Measurements from ENCODE around the gene ELP4.

ELP4 gene

GRCh38 chr11:31797190-31798056, 287.9 kb downstream of the ELP4 start:
- no peak overlapping the region for H3K4me3 ChIP-seq (ENCODE audit: low read depth, low read length)
- no peak for TF ChIP-seq MYC (IDR thresholded peaks at IDR 0.05; ENCODE audit: low read depth, low read length)
- TF ChIP-seq, protein P1, sequence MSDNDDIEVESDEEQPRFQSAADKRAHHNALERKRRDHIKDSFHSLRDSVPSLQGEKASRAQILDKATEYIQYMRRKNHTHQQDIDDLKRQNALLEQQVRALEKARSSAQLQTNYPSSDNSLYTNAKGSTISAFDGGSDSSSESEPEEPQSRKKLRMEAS (IDR thresholded peaks at IDR 0.05; ENCODE audit: low read depth, low read length): no peak
- TF ChIP-seq, protein P2, sequence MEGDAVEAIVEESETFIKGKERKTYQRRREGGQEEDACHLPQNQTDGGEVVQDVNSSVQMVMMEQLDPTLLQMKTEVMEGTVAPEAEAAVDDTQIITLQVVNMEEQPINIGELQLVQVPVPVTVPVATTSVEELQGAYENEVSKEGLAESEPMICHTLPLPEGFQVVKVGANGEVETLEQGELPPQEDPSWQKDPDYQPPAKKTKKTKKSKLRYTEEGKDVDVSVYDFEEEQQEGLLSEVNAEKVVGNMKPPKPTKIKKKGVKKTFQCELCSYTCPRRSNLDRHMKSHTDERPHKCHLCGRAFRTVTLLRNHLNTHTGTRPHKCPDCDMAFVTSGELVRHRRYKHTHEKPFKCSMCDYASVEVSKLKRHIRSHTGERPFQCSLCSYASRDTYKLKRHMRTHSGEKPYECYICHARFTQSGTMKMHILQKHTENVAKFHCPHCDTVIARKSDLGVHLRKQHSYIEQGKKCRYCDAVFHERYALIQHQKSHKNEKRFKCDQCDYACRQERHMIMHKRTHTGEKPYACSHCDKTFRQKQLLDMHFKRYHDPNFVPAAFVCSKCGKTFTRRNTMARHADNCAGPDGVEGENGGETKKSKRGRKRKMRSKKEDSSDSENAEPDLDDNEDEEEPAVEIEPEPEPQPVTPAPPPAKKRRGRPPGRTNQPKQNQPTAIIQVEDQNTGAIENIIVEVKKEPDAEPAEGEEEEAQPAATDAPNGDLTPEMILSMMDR (IDR thresholded peaks at IDR 0.05; ENCODE audit: low read depth, low read length): no peak
- no peak for TF ChIP-seq POLR2A (IDR thresholded peaks at IDR 0.05; ENCODE audit: extremely low read depth, insufficient read length)
- no peak for DNase-seq (ENCODE audit: low read depth)

GRCh38 chr11:31798057-31798553, 288.5 kb downstream of the ELP4 start:
- H3K4me3 ChIP-seq (ENCODE audit: low read depth, low read length): no peak overlapping the region
- TF ChIP-seq MYC (IDR thresholded peaks at IDR 0.05; ENCODE audit: low read depth, low read length): no peak
- no peak for TF ChIP-seq POLR2A (IDR thresholded peaks at IDR 0.05; ENCODE audit: extremely low read depth, insufficient read length)
- TF ChIP-seq, protein P2 (IDR thresholded peaks at IDR 0.05; ENCODE audit: low read depth, low read length): no peak
- TF ChIP-seq, protein P1 (IDR thresholded peaks at IDR 0.05; ENCODE audit: low read depth, low read length): no peak

GRCh38 chr11:31798554-31799434, 289.2 kb downstream of the ELP4 start:
- TF ChIP-seq, protein P1 (IDR thresholded peaks at IDR 0.05; ENCODE audit: low read depth, low read length): no peak
- TF ChIP-seq, protein P2 (IDR thresholded peaks at IDR 0.05; ENCODE audit: low read depth, low read length): no peak
- TF ChIP-seq POLR2A (IDR thresholded peaks at IDR 0.05; ENCODE audit: extremely low read depth, insufficient read length) (no peak), MYC (IDR thresholded peaks at IDR 0.05; ENCODE audit: low read depth, low read length) (no peak)
- H3K4me3 ChIP-seq (ENCODE audit: low read depth, low read length): no peak overlapping the region
- no peak for DNase-seq (ENCODE audit: low read depth)

More at GRCh38 chr11:31798057-31798553, 288.5 kb downstream of the ELP4 start:
- no peak for DNase-seq (ENCODE audit: low read depth)

- TF ChIP-seq POLR2A (IDR thresholded peaks at IDR 0.05; ENCODE audit: extremely low read depth, insufficient read length): no peak
- no peak overlapping the region for H3K4me3 ChIP-seq (ENCODE audit: low read depth, low read length)
- DNase-seq (ENCODE audit: low read depth): no peak
Observed at GRCh38 chr11:31799435-31800397, 290.1 kb downstream of the ELP4 start.

GRCh38 chr11:31800398-31801265, 291.1 kb downstream of the ELP4 start:
- no peak for DNase-seq (ENCODE audit: low read depth)
- TF ChIP-seq, protein P1 (IDR thresholded peaks at IDR 0.05; ENCODE audit: low read depth, low read length): no peak
- TF ChIP-seq MYC (IDR thresholded peaks at IDR 0.05; ENCODE audit: low read depth, low read length): no peak
- no peak for TF ChIP-seq POLR2A (IDR thresholded peaks at IDR 0.05; ENCODE audit: extremely low read depth, insufficient read length)
- TF ChIP-seq, protein P2 (IDR thresholded peaks at IDR 0.05; ENCODE audit: low read depth, low read length): no peak
- H3K4me3 ChIP-seq (ENCODE audit: low read depth, low read length): no peak overlapping the region

Measured in NB4 (cell line).